Smooth muscle cell (in vitro differentiated cells): Measurements from ENCODE around the gene ACACB. TPM values are rescaled to one million over a fixed set of nuclear protein-coding genes. Genes with fewer than 3 reads are reported as not detected.

Source experiments
- DNase-seq: peaks from one replicate; lab custom pipeline; 2025; ENCODE audit not compliant: unreplicated experiment; lab: John Stamatoyannopoulos, UW
- H2AFZ ChIP-seq: fragments of 200-600 bp; sonication (generic); 2 replicates; pipeline ENCODE4 v1.6.0; 2016; ENCODE audit warnings: antibody characterized with exemption, low read depth, mild to moderate bottlenecking
- H3F3A ChIP-seq: fragments of 200-600 bp; sonication (generic); 2 replicates; pipeline ENCODE4 v1.6.0; 2017; ENCODE audit warnings: antibody characterized with exemption, low read depth
- H3K27ac ChIP-seq: fragments of 200-600 bp; sonication (generic); 2 replicates; pipeline ENCODE4 v1.5.1; 2016; ENCODE audit warnings: low read depth, mild to moderate bottlenecking
- H3K27me3 ChIP-seq: fragments of 200-600 bp; sonication (generic); 2 replicates; pipeline ENCODE4 v1.6.1; 2016; ENCODE audit warnings: low read depth, mild to moderate bottlenecking
- H3K36me3 ChIP-seq: fragments of 200-600 bp; sonication (generic); 2 replicates; pipeline ENCODE4 v1.5.1; 2016; ENCODE audit warnings: low read depth
- H3K4me1 ChIP-seq: fragments of 200-600 bp; sonication (generic); 2 replicates; pipeline ENCODE4 v1.5.1; 2016; ENCODE audit warnings: low read depth
- H3K4me2 ChIP-seq: fragments of 200-600 bp; sonication (generic); 2 replicates; pipeline ENCODE4 v1.6.0; 2016; ENCODE audit warnings: mild to moderate bottlenecking
- H3K4me3 ChIP-seq: fragments of 200-600 bp; sonication (generic); 2 replicates; pipeline ENCODE4 v1.5.1; 2016; ENCODE audit warnings: mild to moderate bottlenecking
- H3K79me2 ChIP-seq: fragments of 200-600 bp; sonication (generic); 2 replicates; pipeline ENCODE4 v1.6.0; 2016; ENCODE audit warnings: low read depth, mild to moderate bottlenecking
- H3K9ac ChIP-seq: fragments of 200-600 bp; sonication (generic); 2 replicates; pipeline ENCODE4 v1.6.0; 2016; ENCODE audit warnings: low read depth
- H3K9me3 ChIP-seq: fragments of 200-600 bp; sonication (generic); replicated peaks from 2 replicates; pipeline ENCODE4 v1.5.1; 2016; ENCODE audit warnings: low read depth
- H4K20me1 ChIP-seq: fragments of 200-600 bp; sonication (generic); 2 replicates; pipeline ENCODE4 v1.6.0; 2016; ENCODE audit warnings: low read depth
- WGBS: methylation state at CpG from one replicate; pipeline ENCODE4 v1.1.7; 2016; ENCODE audit warnings: low lambda C conversion rate; 5-methylcytosine and 5-hydroxymethylcytosine counted together
- polyA plus RNA-seq: library from polyadenylated mRNA; unstranded; fragments of >200 nt; fragmentation: Nextera tagmentation; extraction: Ambion mirVana; gene quantifications from 2 replicates; pipeline ENCODE4 v1.2.1, GENCODE V29; 2016
- total RNA-seq: library from RNA; depleted of rRNA; stranded (reverse); fragments of >200 nt; gene quantifications from 2 replicates; pipeline ENCODE4 v1.2.3, GENCODE V29; 2014
- TF ChIP-seq, protein P1 (sequence below): fragments of 200-600 bp; sonication (generic); IDR thresholded peaks from 2 replicates; pipeline ENCODE4 v1.5.1; 2017; ENCODE audit warnings: borderline replicate concordance, mild to moderate bottlenecking, antibody characterized with exemption; ENCODE audit not compliant: insufficient read depth, poor library complexity, severe bottlenecking

The ACACB gene
- total and polyA plus RNA-seq, 2 experiments from 2014 or later = 0.58 to 2.0 TPM

DNA sequence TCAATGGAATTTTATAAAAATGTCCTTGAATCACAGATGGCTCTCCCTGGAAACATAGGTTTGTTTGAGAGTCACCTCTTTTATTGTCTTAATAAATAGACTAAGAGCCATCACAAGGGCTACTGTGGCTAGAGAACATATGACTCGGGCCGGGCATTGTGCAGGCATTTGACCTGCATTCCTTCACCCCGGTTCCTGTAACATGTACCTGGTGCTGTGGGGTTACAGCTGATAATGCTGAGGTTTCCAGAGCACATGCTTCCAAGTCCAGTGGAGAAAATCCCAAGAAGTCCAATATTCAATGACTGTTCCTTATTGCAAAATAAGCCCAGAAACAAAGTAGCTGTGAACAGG is 1.0 kb upstream of the ACACB start:
- 87% methylated on average over 3 of the region's 3 CpGs for WGBS
- H3K27ac ChIP-seq = no peak overlapping the region
- no peak overlapping the region for H2AFZ ChIP-seq

DNA sequence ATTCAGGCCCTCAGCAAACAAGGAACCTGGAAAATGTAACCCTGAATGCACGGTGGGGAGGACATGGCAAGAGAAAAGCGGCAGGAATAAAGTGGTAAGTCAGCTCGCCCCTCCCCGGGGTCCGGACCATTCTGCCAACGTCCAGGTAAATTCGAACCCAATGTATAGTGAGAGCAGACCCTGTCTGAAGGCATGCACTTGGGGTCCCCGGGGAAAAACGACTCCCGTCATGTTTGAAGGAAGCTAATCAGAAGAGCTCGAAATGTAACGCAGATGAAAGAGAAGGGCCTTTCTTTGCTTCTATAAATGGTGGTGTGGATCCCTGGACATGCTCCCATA is 193 bp downstream of the ACACB start:
- WGBS = 87% methylated on average over 12 of the region's 12 CpGs
- TF ChIP-seq, protein P1, sequence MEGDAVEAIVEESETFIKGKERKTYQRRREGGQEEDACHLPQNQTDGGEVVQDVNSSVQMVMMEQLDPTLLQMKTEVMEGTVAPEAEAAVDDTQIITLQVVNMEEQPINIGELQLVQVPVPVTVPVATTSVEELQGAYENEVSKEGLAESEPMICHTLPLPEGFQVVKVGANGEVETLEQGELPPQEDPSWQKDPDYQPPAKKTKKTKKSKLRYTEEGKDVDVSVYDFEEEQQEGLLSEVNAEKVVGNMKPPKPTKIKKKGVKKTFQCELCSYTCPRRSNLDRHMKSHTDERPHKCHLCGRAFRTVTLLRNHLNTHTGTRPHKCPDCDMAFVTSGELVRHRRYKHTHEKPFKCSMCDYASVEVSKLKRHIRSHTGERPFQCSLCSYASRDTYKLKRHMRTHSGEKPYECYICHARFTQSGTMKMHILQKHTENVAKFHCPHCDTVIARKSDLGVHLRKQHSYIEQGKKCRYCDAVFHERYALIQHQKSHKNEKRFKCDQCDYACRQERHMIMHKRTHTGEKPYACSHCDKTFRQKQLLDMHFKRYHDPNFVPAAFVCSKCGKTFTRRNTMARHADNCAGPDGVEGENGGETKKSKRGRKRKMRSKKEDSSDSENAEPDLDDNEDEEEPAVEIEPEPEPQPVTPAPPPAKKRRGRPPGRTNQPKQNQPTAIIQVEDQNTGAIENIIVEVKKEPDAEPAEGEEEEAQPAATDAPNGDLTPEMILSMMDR = no peak
- peaks cover 12% of the 10 kb centered on the region for H3K4me1 ChIP-seq

More for the DNA sequence above, 1.0 kb upstream of the ACACB start:
- no peak overlapping the region for H3K4me3 ChIP-seq
- H4K20me1 ChIP-seq = no peaks in the 10 kb centered on the region
- H3K36me3 ChIP-seq = no peaks in the 10 kb centered on the region
- H3K9me3 ChIP-seq = no peaks in the 10 kb centered on the region
- H3K4me1 ChIP-seq = peaks cover 18% of the 10 kb centered on the region
- H3K9ac ChIP-seq = no peak overlapping the region
- TF ChIP-seq, protein P1 = no peak
- no peaks in the 10 kb centered on the region for H3K79me2 ChIP-seq
- H3F3A ChIP-seq = peaks cover 12% of the 10 kb centered on the region
- no peak for DNase-seq
- H3K27me3 ChIP-seq = no peaks in the 10 kb centered on the region
- no peak overlapping the region for H3K4me2 ChIP-seq

DNA sequence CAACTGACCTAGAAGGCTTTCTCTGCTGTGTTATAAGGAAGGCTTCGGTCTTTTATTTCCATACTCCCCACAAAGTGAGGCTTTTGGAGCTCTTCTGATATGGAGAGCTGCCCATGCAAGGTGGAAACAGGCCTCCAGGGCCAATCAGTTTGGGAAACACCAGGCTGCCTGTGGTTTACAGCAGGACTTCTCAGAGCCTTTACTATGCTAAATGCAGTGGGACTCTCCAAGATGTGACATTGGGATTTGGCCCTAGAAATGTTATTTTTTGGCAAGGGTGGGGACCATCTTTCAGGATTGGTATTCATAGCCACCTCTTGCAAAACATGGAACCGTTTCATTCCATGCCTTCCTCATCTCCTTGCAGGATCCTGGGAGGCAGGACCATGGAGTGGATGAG is 3.7 kb downstream of the ACACB start:
- Histone ChIP-seq H3K4me1 (peaks cover 9% of the 10 kb centered on the region), H3K36me3 (no peaks in the 10 kb centered on the region), H3K79me2 (no peaks in the 10 kb centered on the region), H4K20me1 (no peaks in the 10 kb centered on the region), H2AFZ (no peak overlapping the region), H3K27me3 (no peaks in the 10 kb centered on the region), H3K9me3 (no peaks in the 10 kb centered on the region), H3K4me2 (no peak overlapping the region), H3K4me3 (no peak overlapping the region), H3K27ac (no peak overlapping the region), H3K9ac (no peak overlapping the region), H3F3A (no peaks in the 10 kb centered on the region)
- DNase-seq = no peak
- WGBS = 85% methylated on average over 2 of the region's 2 CpGs
- TF ChIP-seq, protein P1 = no peak

More for the DNA sequence above, 193 bp downstream of the ACACB start:
- Histone ChIP-seq H3K36me3 (no peaks in the 10 kb centered on the region), H3K27me3 (no peaks in the 10 kb centered on the region), H3K4me3 (no peak overlapping the region), H3K79me2 (no peaks in the 10 kb centered on the region), H3K4me2 (no peak overlapping the region), H2AFZ (no peak overlapping the region), H3K27ac (no peak overlapping the region), H4K20me1 (no peaks in the 10 kb centered on the region), H3F3A (peaks cover 6% of the 10 kb centered on the region), H3K9ac (no peak overlapping the region), H3K9me3 (no peaks in the 10 kb centered on the region)
- DNase-seq = no peak

DNA sequence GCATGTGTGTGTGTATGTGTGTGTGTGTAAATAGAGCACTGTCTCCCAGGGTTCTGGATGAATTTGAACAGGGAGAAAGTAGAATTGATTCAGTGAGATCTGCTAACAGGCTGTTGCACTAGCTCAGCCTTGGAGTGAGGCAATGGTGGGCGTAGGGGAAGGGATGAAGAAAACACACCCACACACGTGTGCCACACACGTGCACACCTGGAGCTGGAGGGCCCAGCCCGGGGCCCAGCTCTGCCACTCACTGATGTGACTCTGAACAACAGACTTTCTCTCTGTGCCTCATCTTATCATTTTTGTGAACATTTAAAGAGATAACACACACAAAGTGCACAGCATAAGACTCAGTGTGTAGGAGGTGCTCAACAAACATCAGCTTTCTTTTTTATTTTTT is 4.2 kb downstream of the ACACB start:
- Histone ChIP-seq H3K4me2 (no peak overlapping the region), H3K9me3 (no peaks in the 10 kb centered on the region), H3K9ac (no peak overlapping the region), H2AFZ (no peak overlapping the region), H4K20me1 (no peaks in the 10 kb centered on the region), H3K36me3 (no peaks in the 10 kb centered on the region), H3K79me2 (no peaks in the 10 kb centered on the region), H3K27ac (no peak overlapping the region), H3F3A (no peaks in the 10 kb centered on the region), H3K4me3 (no peak overlapping the region), H3K27me3 (no peaks in the 10 kb centered on the region), H3K4me1 (peaks cover 9% of the 10 kb centered on the region)
- 67% methylated on average over 4 of the region's 4 CpGs for WGBS
- DNase-seq = no peak
- TF ChIP-seq, protein P1 = no peak
